ENCODE results near the gene SV2C. TPM values are rescaled to one million over a fixed set of nuclear protein-coding genes. Genes with fewer than 3 reads are reported as not detected.

Gene SV2C
- total RNA-seq, 2 donors from 2014 or later, result 0.04 to 0.15 TPM

DNA sequence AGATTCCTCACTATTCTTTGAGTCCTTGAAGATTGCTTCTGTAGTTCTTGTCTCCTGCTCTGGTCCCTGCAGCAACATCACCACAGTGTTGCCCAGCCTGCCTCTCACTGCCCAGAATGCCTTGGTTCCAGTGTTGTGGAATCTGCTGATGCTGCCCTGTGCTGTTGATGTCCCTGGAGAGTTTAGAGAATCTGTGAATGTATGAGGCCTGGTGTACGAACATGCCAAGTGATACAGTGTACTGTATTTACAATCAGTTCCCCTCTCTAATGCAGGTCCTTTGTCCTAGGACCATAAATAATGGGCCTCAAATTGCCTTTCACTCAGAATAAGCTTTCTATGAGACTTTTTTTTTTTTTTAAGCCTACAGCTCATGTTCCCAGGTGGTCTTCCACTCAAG, 8.2 kb downstream of the SV2C start:
- H3K4me1 ChIP-seq, result no peaks in the 10 kb centered on the region
- no peak overlapping the region for H3K27ac ChIP-seq
- TF ChIP-seq, protein P1, sequence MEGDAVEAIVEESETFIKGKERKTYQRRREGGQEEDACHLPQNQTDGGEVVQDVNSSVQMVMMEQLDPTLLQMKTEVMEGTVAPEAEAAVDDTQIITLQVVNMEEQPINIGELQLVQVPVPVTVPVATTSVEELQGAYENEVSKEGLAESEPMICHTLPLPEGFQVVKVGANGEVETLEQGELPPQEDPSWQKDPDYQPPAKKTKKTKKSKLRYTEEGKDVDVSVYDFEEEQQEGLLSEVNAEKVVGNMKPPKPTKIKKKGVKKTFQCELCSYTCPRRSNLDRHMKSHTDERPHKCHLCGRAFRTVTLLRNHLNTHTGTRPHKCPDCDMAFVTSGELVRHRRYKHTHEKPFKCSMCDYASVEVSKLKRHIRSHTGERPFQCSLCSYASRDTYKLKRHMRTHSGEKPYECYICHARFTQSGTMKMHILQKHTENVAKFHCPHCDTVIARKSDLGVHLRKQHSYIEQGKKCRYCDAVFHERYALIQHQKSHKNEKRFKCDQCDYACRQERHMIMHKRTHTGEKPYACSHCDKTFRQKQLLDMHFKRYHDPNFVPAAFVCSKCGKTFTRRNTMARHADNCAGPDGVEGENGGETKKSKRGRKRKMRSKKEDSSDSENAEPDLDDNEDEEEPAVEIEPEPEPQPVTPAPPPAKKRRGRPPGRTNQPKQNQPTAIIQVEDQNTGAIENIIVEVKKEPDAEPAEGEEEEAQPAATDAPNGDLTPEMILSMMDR (IDR thresholded peaks at IDR 0.05), result no peak
- no peak for DNase-seq (ENCODE audit: low spot score)
- H3K4me3 ChIP-seq, result no peak overlapping the region
- H3K9me3 ChIP-seq, result peaks cover 0 to 22% of the 10 kb centered on the region in 2 donors
- no peaks in the 10 kb centered on the region for H3K36me3 ChIP-seq
- H3K27me3 ChIP-seq, result peaks cover 0 to under 1% of the 10 kb centered on the region in 2 donors

DNA sequence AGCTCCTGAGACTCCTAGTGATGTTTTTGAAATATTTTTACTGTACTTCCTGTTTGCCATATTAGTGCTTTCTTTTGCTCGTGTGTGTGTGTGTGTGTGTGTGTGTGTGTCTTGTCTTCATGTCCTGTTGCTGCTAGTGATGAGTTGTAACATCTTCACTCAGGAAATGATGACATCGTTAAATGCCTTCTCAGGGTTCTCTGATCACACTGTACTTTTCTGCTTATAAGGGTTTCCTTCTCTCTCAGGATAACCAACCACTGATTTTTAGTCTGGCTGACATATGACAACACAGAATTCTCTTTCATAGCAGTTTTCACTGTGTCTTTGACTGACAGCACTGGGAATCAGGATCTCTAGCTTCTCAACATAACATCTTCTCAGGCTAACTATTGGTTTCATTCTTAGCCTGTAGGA, 16.1 kb downstream of the SV2C start:
- no peak for DNase-seq (ENCODE audit: low spot score)
- H3K4me3 ChIP-seq, result no peak overlapping the region
- H3K27ac ChIP-seq, result no peak overlapping the region
- no peaks in the 10 kb centered on the region for H3K4me1 ChIP-seq
- no peaks in the 10 kb centered on the region for H3K27me3 ChIP-seq
- no peaks in the 10 kb centered on the region for H3K36me3 ChIP-seq
- TF ChIP-seq, protein P1 (IDR thresholded peaks at IDR 0.05), result no peak
- peaks cover 0 to 9% of the 10 kb centered on the region in 2 donors for H3K9me3 ChIP-seq

DNA sequence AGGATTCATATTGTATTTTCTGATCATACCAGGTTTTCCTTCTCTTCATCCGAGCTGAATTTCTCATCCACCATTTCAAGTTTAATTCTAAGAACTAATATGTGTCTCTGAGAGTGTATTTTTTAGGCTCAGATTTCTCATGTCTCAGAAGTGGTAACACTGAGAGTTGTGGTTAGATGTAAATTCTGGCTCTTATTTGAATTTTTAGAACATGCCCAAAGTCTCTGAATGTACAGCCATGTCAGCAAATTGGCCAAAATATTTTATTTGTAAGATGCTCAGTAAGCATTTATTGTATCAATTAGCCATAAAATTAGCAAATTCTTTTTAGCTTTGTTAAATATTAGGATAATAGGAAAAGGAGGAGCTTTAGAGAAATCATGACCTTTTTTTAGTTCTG, 16.6 kb downstream of the SV2C start:
- H3K36me3 ChIP-seq, result no peaks in the 10 kb centered on the region
- H3K9me3 ChIP-seq, result peaks cover 0 to 9% of the 10 kb centered on the region in 2 donors
- no peaks in the 10 kb centered on the region for H3K27me3 ChIP-seq
- TF ChIP-seq, protein P1 (IDR thresholded peaks at IDR 0.05), result no peak
- no peak overlapping the region for H3K4me3 ChIP-seq
- H3K4me1 ChIP-seq, result no peaks in the 10 kb centered on the region
- DNase-seq (ENCODE audit: low spot score), result no peak
- H3K27ac ChIP-seq, result no peak overlapping the region

DNA sequence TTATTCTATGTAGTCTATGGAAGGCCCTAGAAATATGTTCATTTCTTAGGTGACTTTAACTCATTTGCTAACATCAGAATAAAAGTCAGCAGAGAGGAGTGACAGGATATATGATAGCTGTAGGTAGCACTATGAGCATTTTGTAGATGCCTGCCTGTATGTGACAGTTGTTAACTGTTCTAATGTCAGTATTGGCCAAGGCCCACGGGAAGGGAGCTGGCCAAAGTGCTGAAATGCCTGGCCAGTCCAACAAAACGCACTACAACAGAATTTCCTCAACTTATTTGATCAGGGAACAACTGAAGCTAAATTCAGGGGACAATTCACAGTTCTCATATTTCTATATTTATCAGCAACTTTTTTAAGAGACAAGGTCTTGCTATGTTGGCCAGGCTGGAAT, 20.8 kb downstream of the SV2C start:
- Histone ChIP-seq H3K27ac (no peak overlapping the region), H3K4me3 (no peak overlapping the region), H3K36me3 (no peaks in the 10 kb centered on the region), H3K9me3 (no peaks in the 10 kb centered on the region), H3K27me3 (no peaks in the 10 kb centered on the region), H3K4me1 (no peaks in the 10 kb centered on the region)
- TF ChIP-seq, protein P1 (IDR thresholded peaks at IDR 0.05), result no peak
- no peak for DNase-seq (ENCODE audit: low spot score)

DNA sequence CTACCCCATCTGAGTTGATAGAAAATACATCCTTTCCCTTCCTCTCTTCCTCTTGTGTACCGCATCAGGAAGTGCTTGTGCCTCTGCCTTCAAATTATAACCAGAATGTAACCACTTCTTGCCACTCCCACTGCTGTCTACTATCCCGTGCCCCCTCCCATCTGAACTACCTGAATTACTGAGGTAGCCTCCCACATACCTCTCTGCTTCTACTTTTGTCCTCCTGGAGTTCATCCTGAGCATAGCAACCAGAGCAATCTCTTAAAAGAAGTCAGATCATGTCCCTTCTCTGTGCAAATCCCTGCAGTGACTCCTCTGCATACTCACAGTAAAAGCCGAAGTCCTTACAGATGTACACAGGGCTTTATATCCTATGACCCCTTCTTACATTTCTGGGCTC, 23.0 kb downstream of the SV2C start:
- no peak overlapping the region for H3K4me3 ChIP-seq
- H3K36me3 ChIP-seq, result no peaks in the 10 kb centered on the region
- no peak for DNase-seq (ENCODE audit: low spot score)
- no peak overlapping the region for H3K27ac ChIP-seq
- TF ChIP-seq, protein P1 (IDR thresholded peaks at IDR 0.05), result no peak
- no peaks in the 10 kb centered on the region for H3K27me3 ChIP-seq
- no peaks in the 10 kb centered on the region for H3K4me1 ChIP-seq
- no peaks in the 10 kb centered on the region for H3K9me3 ChIP-seq

DNA sequence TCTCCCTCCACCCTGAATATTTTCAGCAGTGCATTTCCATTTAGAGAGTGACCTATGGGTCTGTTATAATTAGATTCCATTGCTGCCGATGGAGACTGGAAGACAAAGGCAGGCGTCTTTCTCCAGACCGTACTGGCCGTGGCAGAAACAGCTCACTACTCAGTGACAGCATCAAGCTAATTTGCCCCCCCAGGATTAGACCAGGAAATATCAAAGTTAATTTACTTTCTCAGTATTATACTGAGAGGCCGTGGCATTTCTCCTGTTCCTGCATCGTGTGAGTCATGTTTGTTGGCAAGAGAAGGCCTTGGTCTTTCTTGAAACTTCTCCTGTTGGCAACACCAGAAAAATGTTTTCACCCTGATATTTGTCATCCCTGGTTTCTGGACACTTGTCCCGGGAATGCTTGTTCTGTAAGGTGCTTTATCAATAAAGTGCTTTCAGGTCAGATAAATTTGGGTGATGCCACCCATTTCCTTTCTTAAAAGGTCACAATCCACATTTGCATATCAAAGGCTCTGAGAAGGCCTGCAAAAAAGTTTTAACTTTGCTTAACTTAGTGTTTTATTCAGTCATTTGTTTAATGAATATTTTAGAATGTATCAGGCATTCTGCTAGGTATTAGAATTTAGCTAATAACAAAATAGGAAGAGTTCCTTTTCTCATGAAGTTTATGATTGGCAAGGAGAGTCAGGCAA, 28.4 kb downstream of the SV2C start:
- no peaks in the 10 kb centered on the region for H3K36me3 ChIP-seq
- H3K27ac ChIP-seq, result no peak overlapping the region
- no peak for DNase-seq (ENCODE audit: low spot score)
- TF ChIP-seq, protein P1 (IDR thresholded peaks at IDR 0.05), result no peak
- no peaks in the 10 kb centered on the region for H3K9me3 ChIP-seq
- no peaks in the 10 kb centered on the region for H3K27me3 ChIP-seq
- no peaks in the 10 kb centered on the region for H3K4me1 ChIP-seq
- no peak overlapping the region for H3K4me3 ChIP-seq
